Effector memory CD4-positive, alpha-beta T cell (primary cell): ENCODE data around the gene EML4.

Experiments
- DNase-seq, 3 donors: peaks; one replicate each; pipeline ENCODE4 v3.0.0-alpha.2; 2020
- H3K27ac ChIP-seq: 2 replicates; pipeline ENCODE4 v1.7.0; 2013; ENCODE audit warnings: mild to moderate bottlenecking, low read length, moderate library complexity; ENCODE audit not compliant: insufficient read depth, poor library complexity, severe bottlenecking
- H3K27me3 ChIP-seq: replicated peaks from 2 replicates; pipeline ENCODE4 v1.7.0; 2013; ENCODE audit warnings: mild to moderate bottlenecking, low read length; ENCODE audit not compliant: insufficient read depth, control insufficient read depth, poor library complexity, severe bottlenecking
- H3K36me3 ChIP-seq: 2 replicates; pipeline ENCODE4 v1.7.0; 2013; ENCODE audit warnings: mild to moderate bottlenecking, low read length, moderate library complexity; ENCODE audit not compliant: control insufficient read depth, insufficient read depth
- H3K4me1 ChIP-seq: 2 replicates; pipeline ENCODE4 v1.7.0; 2013; ENCODE audit warnings: low read length, mild to moderate bottlenecking; ENCODE audit not compliant: control insufficient read depth, insufficient read depth, poor library complexity, severe bottlenecking
- H3K4me3 ChIP-seq: 2 replicates; pipeline ENCODE4 v1.7.0; 2013; ENCODE audit warnings: low read length, low read depth, mild to moderate bottlenecking; ENCODE audit not compliant: insufficient read depth, poor library complexity, severe bottlenecking
- H3K9me3 ChIP-seq: 2 replicates; pipeline ENCODE4 v1.7.0; 2013; ENCODE audit warnings: mild to moderate bottlenecking, low read length, moderate library complexity; ENCODE audit not compliant: control insufficient read depth

EML4 gene

DNA sequence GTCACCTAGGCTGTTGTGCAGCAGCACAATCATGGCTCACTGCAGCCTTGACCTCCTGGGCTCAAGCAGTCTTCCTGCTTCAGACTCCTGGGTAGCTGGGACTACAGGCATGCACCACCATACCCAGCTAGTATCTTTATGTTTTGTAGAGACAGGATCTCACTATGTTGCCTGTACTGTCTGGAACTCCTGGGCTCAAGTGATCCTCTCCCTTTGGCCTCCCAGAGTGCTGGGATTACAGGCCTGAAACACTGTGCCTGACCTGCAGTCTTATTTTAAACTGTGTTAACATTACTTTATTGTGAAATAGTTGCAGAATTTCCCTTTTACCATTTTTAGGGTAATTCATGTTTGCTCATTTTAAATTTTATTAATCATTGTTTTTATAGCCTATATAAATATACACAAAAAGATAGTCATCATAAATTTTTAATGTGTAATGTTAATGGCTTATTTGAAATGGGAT, 24.6 kb downstream of the EML4 start:
- H3K36me3 ChIP-seq: no peaks in the 10 kb centered on the region
- H3K9me3 ChIP-seq: no peaks in the 10 kb centered on the region
- no peaks in the 10 kb centered on the region for H3K27me3 ChIP-seq
- no peak for DNase-seq
- H3K4me1 ChIP-seq: peaks cover 19% of the 10 kb centered on the region
- no peak overlapping the region for H3K4me3 ChIP-seq
- peak overlapping the region; percentile 9 for H3K27ac ChIP-seq

DNA sequence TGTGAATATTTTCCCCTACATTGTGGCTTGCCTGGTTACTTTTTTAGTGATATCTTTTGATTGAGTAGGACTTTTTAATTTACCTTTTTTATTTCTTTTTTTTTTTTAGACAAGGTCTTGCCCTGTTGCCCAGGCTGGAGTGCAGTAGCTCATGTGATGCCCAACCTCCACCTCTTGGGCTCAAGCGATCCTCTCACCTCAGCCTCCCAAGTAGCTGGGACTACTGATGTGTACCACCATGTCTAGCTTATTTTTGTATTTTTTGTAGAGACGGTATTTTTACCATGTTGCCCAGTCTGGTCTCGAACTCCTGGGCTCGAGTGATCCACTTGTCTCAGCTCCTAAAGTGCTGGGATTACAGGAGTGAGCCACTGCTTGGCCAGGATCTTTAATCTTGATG, 25.3 kb downstream of the EML4 start:
- Histone ChIP-seq H3K4me1 (peaks cover 19% of the 10 kb centered on the region), H3K27ac (no peak overlapping the region), H3K27me3 (no peaks in the 10 kb centered on the region), H3K9me3 (no peaks in the 10 kb centered on the region), H3K36me3 (no peaks in the 10 kb centered on the region), H3K4me3 (no peak overlapping the region)
- DNase-seq: no peak

DNA sequence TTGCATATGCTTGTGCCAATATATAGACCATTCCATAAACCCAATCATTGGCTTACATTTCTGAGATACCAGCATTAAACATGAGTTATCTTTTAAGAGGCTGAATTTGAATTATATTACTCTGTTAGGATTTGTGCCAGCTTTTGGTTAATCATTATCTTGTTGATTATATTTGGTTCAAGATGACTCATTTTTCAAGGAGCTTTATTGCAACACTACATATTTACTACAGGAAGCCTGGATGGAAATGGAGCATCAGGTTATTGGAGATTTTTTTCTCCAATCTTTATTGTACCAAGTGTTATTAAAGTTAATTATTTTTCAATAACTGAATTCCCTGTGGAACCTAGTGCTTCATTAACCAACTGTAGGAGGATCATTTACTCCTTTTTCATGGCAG, 26.4 kb downstream of the EML4 start:
- H3K27me3 ChIP-seq: no peaks in the 10 kb centered on the region
- no peaks in the 10 kb centered on the region for H3K36me3 ChIP-seq
- peaks cover 13% of the 10 kb centered on the region for H3K4me1 ChIP-seq
- H3K27ac ChIP-seq: no peak overlapping the region
- H3K4me3 ChIP-seq: no peak overlapping the region
- no peaks in the 10 kb centered on the region for H3K9me3 ChIP-seq
- no peak for DNase-seq

DNA sequence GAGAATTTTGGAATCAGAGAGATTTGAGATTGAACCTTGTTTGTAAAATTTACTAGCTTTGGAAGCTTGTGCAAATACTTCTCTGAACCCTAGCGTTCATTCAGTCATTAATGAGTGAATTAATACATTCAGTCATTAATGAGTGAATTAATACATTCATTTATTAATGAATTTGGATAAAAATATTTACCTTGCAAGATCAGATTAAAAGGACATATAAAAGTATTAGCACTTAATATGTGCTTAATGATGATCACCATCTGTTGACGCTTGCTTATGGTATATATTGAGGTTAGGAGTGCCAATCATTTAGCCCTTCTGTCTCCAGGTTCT, 26.9 kb downstream of the EML4 start:
- H3K4me3 ChIP-seq: no peak overlapping the region
- H3K27ac ChIP-seq: no peak overlapping the region
- no peak for DNase-seq
- no peaks in the 10 kb centered on the region for H3K27me3 ChIP-seq
- H3K9me3 ChIP-seq: no peaks in the 10 kb centered on the region
- H3K4me1 ChIP-seq: peaks cover 11% of the 10 kb centered on the region
- H3K36me3 ChIP-seq: no peaks in the 10 kb centered on the region

DNA sequence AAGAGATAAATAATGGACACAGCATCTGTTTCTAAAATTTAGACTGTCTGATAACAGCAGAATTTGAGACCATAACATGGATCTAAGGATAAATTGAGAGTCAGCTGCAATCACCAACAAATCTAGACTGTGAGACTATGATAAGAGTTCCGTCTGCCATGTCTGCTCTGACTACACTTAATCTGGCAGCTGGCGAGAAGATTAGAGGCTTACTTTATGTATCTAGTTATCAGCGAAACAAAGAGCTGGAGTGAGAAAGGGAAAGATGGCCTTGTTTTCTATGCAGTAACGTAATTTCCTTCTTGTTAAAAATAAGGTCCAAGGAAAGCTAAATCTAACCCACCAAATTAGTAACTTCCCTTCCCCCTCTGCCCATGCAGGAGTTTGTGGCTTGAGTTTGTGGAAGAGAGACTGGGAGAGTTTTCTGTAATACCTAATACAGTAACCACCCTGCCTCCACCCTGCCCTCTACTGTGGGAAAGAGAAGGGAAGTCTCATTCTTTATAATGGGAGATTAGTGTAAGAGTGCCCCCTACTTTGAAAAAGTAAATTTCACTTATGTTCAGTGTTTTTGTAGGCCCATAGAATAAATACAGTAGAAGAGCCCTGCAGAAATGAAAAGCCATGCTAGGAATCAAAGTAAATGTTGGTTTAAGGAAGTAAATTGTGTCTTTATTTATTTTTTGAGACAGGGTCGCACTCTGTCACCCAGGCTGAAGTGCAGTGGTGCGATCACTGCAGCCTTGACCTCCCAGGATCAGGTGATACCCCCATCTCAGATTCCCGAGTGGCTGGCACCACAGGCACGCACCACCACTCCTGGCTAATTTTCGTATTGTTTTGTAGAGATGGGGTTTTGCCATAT, 27.5 kb downstream of the EML4 start:
- no peaks in the 10 kb centered on the region for H3K9me3 ChIP-seq
- peaks cover 11% of the 10 kb centered on the region for H3K4me1 ChIP-seq
- peak in 2 of 3 donors; percentile 10 to 22 for DNase-seq
- H3K4me3 ChIP-seq: no peak overlapping the region
- H3K27me3 ChIP-seq: no peaks in the 10 kb centered on the region
- H3K27ac ChIP-seq: no peak overlapping the region
- H3K36me3 ChIP-seq: no peaks in the 10 kb centered on the region

DNA sequence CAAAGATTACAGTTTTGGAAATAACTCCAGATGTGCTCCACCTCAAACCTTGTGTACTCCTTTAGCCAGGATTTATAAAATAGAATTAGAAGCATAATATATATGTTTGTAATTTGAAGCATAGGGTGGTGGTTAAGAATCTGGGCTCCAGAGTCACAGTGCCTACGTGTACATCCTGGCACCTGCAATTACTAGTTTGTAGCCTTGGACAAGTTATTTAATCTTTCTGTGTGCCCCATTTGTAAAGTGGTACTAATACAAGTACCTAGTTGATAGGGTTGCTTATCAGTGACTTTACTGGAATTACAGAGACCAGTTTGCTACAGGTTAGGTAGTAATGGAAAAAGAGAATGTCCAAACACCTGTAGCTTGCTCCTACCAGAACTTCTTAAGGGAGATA, 28.6 kb downstream of the EML4 start:
- H3K9me3 ChIP-seq: no peaks in the 10 kb centered on the region
- no peak overlapping the region for H3K4me3 ChIP-seq
- no peaks in the 10 kb centered on the region for H3K36me3 ChIP-seq
- peaks cover 13% of the 10 kb centered on the region for H3K4me1 ChIP-seq
- H3K27me3 ChIP-seq: no peaks in the 10 kb centered on the region
- DNase-seq: no peak
- no peak overlapping the region for H3K27ac ChIP-seq

DNA sequence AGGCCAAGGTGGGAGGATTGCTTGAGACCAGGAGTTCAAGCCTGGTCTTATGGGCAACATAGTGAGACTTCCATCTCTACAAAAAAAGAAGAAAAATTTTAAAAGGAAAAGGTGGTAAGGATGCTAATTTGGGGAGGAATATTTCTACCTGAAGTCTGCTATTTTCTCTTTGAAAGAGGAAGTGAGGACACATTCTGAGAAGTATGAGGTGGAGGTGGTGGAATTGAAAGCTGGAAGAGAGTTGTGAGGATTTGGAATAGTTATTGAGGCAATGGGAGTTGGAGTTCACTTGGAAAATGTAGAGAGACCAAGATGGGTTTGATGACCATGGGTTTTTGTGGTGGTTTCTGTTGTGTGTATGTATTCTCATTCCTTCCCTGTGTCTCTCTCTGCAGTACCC, 29.3 kb downstream of the EML4 start:
- Histone ChIP-seq H3K27ac (no peak overlapping the region), H3K4me1 (peaks cover 10% of the 10 kb centered on the region), H3K4me3 (no peak overlapping the region), H3K36me3 (no peaks in the 10 kb centered on the region), H3K9me3 (no peaks in the 10 kb centered on the region), H3K27me3 (no peaks in the 10 kb centered on the region)
- DNase-seq: no peak

DNA sequence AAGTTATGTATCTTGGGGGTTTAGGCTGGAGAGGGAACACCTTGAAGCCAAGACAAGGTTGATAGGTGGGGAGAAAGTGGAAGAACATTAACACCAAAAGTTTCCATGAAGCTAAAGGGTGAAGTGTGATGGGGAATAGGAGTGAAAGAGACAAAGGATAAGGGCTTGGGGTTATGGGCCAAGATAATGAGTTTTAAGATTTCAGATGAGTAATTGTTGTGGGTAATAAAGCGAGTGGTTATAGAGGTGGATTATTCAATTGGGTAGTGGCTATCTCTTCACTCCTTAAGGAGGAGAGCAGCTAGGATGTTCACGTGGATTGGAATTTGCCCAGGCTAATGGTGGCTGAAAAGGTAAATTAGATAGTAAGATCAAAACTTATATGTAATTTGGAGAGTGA, 29.8 kb downstream of the EML4 start:
- Histone ChIP-seq H3K36me3 (no peaks in the 10 kb centered on the region), H3K4me3 (no peak overlapping the region), H3K9me3 (no peaks in the 10 kb centered on the region), H3K27ac (no peak overlapping the region), H3K27me3 (no peaks in the 10 kb centered on the region), H3K4me1 (peaks cover 12% of the 10 kb centered on the region)
- no peak for DNase-seq

DNA sequence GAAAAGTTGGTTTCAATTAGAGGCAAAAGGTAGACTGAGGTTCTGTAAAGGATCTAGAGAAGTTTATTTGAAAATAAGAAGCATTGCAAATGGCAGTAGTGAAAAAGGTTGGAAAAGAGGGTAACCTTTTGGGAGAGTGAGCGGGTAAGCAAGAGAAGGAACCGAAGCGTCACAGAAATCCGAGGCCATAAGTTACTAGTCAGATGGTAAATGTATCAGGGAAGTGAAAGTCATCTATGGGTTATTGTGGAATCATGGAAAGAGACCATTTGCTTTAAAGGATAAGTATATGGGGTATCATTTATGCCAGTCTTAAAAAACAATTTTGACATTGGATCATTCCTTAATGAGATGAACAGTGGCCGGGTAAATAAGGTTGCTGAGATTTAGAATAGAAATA, 30.5 kb downstream of the EML4 start:
- DNase-seq: no peak
- H3K27me3 ChIP-seq: no peaks in the 10 kb centered on the region
- H3K4me1 ChIP-seq: peaks cover 18% of the 10 kb centered on the region
- no peaks in the 10 kb centered on the region for H3K36me3 ChIP-seq
- no peak overlapping the region for H3K27ac ChIP-seq
- no peaks in the 10 kb centered on the region for H3K9me3 ChIP-seq
- H3K4me3 ChIP-seq: no peak overlapping the region

DNA sequence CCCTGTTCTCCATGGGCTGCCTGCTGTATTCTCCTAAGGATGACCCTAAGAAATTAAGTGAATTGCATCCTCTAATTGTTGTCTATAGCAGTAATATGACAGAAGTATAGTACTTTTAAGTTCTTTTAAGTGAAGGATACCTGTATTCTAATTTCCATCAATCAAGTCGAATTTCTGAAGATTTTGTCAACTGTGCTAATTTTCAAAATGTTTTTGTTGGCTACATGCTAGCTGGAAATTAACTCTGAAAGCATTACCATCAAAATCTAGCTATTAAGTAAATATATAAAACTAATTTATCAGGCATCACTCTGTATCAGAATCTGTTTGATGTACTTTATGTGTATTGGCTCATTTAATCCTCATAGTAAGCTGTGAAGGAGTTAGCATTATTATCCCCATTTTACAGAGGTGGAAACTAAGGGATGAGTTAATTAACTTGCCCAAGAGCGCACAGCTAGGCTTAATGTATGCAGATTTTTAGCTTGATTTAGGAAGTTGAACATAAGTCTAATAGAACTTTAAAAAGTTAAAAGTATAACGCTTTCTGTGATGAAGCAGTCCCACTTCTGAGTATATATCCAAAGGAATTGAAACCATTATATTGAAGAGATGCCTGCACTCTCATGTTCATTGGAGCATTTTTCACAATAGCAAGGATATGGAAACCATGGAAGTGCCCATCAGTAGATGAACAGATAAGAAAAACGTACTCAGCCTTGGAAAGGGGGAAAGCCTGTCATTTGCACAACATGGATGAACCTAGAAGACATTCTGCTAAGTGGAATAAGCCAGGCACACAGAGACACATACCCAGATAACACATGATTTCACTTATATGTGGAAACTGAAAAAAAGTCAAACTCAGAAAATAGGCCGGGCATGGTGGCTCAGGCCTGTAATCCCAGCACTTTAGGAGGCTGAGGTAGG, 32.0 kb downstream of the EML4 start:
- Histone ChIP-seq H3K4me3 (no peak overlapping the region), H3K36me3 (no peaks in the 10 kb centered on the region), H3K27ac (no peak overlapping the region), H3K9me3 (no peaks in the 10 kb centered on the region), H3K27me3 (no peaks in the 10 kb centered on the region), H3K4me1 (peaks cover 24% of the 10 kb centered on the region)
- no peak for DNase-seq
